Tibial nerve (tissue), 3 donors: ENCODE measurements around the gene DLG1.

ENCODE experiments used
- CTCF ChIP-seq, 5 experiments: fragments of 200-600 bp in 3 of 5; fragments of 450-650 bp in 2 of 5; sonication (generic) in 3 of 5; IDR thresholded peaks; one replicate each; pipeline ENCODE4 v1.5.1; 2016 to 2019; ENCODE audit warnings: antibody characterized with exemption in 5 of 5, mild to moderate bottlenecking in 3 of 5, moderate library complexity in 2 of 5
- POLR2A ChIP-seq, 2 donors: fragments of 450-650 bp; IDR thresholded peaks; one replicate each; pipeline ENCODE4 v1.6.1; 2017; ENCODE audit warnings: antibody characterized with exemption in 2 of 2, mild to moderate bottlenecking in 2 of 2, moderate library complexity in 2 of 2

- TF ChIP-seq CTCF (IDR thresholded peaks at IDR 0.05), result no peak
- no peak for TF ChIP-seq POLR2A (IDR thresholded peaks at IDR 0.05)
Observed at GRCh38 chr3:197293605-197294237, 4.7 kb downstream of the DLG1 start.
